Stimulated activated CD4-positive, alpha-beta T cell treated with anti-CD3 and anti-CD28 coated beads, TNF-alpha, amount 100 ng/mL, for 24 hours (primary cell): ENCODE results near the gene PPM1B.
A peak's percentile ranks its signal among the peaks of the same experiment; 100 is the strongest.
"Not testable (repeated sequence)": the region's sequence is repeated elsewhere in the genome, so short reads cannot be mapped to it uniquely, and the experiment has no call there.

Experiments
- DNase-seq, 3 experiments: peaks; one replicate each; pipeline ENCODE4 v3.0.0-alpha.2; 2020; ENCODE audit warnings: low read depth in 3 of 3

The PPM1B gene

DNA sequence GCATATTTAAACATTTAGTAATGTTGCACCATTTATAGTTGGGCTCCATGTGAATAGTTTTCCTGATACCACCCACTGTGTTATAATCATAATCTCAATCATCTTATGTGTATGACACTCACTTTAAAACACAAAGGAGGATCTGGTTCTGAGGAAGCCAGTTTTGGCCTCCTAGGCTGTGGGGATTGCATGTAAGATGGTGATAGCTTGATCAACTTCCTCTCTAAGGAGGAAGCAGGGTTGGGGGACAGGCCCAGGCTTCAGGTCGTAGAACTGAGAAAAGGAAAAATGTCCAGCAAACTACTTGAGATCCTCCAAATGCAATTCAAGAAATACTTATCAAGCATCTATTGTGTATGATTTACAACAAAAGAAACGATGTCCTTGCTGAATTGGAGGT, 4.9 kb upstream of the PPM1B start:
- no peak for DNase-seq

- DNase-seq, result no peak
Measured at GRCh38 chr2:44164617-44165016, 4.1 kb upstream of the PPM1B start.

- DNase-seq, result no peak
Measured at GRCh38 chr2:44166096-44166495, 2.6 kb upstream of the PPM1B start.

DNA sequence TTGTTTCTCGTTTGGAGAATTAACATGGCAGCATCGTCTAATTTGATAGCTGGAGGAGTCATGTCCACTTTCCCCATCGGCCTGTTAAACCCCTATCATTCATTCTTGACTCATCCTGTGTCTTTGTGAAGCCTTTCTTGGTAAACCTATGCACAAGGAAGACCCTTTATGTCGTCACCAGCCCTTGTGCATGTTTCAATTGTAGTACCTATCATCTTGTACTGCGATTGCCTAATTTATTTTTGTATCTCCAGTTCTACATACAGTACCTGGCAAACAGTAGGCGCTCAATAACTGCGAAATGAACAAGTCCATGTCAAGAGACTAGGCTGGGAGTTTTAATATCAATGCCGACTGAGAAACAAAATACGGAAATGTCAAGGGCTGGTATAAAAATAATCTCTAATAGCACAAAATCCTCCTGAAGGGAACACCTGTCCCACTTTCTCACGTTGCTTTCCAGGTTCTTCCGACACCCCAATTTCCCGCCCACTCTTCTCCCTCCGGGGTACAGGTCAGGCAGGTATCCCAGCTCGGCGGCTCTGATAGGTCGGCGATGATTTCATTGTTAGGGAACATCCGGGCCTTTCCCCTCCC, 1.3 kb upstream of the PPM1B start:
- no peak for DNase-seq

DNA sequence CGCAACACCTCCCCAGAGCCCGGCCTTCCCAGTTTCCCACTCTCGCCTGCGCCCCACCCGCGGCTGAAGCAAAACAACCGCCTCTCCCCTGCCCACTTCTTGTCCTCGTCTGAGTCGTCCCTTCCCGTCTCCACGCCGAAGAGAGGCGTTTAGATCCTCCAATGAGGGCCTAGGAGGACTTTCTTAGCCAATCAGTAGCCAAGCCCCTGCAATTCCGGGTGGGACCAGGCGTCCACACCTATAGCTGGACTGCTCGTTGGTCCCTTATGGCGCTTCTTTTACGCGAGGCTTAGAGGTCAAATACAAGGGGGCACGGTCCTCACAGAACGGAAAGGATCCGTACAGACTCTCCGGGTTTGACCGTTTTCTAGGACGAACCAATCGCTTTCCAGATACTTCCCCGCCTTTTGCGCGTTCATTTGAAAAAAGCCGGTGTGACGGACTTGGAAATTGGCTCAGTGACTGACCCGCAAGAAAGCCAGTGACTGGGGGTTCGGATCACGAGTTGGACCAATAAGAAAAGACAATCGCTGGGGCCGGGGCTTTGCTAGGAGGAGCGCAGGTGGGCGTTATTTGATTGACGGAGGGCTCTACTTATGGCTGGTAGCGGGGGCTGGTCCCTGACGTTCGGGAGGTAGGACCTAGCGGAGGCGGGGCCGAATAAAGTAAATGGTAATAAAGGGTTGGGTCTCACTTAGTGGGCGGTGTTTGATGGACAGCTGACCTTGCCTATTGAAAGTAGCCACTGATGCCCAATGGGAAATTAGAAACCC, 581 bp upstream of the PPM1B start:
- DNase-seq, result peak; percentile 94 to 99 (median 96)

DNA sequence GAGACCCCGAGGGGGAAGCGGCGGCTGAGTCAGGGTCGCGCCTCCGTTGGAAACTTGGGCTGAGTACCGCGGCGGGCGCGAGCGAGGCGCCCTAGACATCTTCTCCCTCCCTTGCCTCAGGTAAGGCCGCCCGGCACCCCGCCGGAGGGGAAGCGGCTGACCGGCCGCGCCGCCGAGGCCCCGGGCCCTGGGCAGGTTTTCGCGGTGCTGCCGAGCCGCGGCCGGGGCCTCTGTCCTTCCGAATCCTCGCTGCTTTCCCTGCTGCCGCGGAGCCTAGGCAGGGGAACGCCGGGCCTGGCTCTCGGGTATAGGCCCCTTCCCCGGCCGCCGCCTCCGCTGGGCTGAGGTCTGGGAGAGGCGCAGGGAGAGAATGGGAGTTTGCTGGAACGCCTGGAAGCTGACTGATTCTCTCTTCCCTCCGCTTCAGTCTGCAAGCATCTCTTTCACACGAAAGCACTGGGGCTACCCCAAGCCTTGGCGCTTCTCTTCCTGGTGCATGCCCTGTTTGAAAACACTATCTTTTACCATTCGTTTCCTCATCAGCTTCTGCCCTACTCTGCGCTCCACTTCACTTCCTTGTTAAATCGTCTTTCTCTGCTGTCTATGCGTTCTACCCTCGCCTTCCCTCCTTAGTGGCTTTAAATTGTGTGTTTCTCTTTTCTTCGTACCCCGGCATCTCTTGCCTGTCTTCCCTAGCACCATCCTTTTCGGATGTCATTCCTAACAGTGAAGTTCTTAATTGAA, 652 bp downstream of the PPM1B start:
- DNase-seq, result peak in 1 of 3 experiments; percentile 4

- no peak for DNase-seq
Measured at GRCh38 chr2:44170311-44170717, 1.6 kb downstream of the PPM1B start.

- no peak for DNase-seq
Measured at GRCh38 chr2:44171018-44171417, 2.3 kb downstream of the PPM1B start.

GRCh38 chr2:44171442-44171841, 2.8 kb downstream of the PPM1B start:
- not testable (repeated sequence) for DNase-seq

DNA sequence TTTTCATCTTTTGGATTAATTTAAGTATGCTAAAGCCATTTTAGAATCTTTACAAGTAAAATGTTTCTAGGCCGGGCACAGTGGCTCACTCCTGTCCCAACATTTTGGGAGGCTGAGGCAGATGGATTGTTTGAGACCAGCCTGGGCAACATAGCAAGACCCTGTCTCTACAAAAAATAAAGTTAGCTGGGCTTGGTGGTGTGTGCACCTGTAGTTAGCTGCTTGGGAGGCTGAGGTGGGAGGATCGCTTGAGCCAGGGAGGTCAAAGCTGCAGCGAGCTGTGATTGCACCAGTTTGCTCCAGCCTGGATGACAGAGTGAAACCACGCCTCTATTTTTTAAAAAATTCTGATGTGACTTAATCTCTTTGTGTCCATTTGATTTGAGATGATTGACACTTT, 3.9 kb downstream of the PPM1B start:
- DNase-seq, result no peak

- no peak for DNase-seq
Measured at GRCh38 chr2:44178950-44179349, 10.3 kb downstream of the PPM1B start.

GRCh38 chr2:44181648-44182047, 13.0 kb downstream of the PPM1B start:
- no peak for DNase-seq

GRCh38 chr2:44184106-44184505, 15.4 kb downstream of the PPM1B start:
- no peak for DNase-seq

- DNase-seq, result no peak
Measured at GRCh38 chr2:44186810-44187209, 18.1 kb downstream of the PPM1B start.

- no peak for DNase-seq
Measured at GRCh38 chr2:44187251-44187650, 18.6 kb downstream of the PPM1B start.

DNA sequence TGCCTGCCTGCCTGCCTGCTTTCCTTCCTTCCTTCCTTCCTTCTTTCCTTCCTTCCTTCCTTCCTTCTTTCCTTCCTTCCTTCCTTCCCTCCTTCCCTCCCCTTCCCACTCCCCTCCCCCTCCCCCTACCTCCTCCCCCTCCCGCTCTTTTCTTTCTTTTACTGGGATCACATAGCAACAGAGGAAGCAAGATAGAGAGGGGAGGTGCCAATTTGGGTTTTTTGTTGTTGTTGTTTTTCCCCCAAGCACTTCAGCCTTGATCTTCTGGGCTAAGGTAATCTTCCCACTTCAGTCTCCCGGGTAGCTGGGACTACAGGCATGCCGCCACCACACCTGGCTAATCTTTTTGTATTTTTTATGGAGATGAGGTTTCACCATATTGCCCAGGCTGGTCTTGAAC, 20.0 kb downstream of the PPM1B start:
- DNase-seq, result no peak

GRCh38 chr2:44189104-44189503, 20.4 kb downstream of the PPM1B start:
- no peak for DNase-seq

DNA sequence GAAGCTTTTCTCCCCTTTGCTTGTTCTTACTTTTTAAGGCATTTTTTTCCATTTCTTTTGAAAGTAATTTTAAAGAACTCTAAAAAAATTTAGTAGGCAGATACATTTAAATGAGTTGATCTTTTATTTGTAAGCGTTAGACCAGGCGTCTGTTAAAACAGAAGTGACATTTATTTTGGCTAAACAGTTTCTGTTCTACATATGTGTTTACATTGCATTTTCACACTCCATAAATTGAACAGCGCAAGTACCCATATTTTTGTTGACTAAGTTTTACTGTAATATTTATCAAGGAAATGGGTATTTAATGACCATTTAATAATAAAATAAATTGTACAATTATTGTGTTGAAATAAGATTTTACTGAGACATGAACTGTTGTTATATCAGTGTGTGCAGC, 21.9 kb downstream of the PPM1B start:
- DNase-seq, result no peak

- no peak for DNase-seq
Measured at GRCh38 chr2:44191739-44192138, 23.1 kb downstream of the PPM1B start.

- DNase-seq, result no peak
Measured at GRCh38 chr2:44192646-44193045, 24.0 kb downstream of the PPM1B start.

DNA sequence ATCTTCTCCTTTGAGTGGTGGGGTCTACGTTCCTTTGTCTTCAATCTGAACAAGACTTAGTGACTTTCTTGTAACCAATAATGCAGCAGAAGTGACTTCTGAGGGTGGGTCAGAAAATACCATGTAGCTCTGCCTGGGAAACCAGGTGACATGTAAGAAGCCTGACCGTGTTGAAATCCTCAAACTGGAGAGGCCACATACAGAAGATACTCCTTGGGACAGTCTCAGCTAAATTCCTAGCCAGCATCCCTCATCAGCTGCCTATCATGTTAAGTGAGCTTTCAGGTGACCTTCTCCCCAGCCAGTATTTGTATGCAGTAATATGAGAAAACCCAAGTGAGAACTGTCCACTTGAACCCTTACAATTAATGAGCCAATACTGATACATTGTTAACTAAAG, 27.0 kb downstream of the PPM1B start:
- no peak for DNase-seq

DNA sequence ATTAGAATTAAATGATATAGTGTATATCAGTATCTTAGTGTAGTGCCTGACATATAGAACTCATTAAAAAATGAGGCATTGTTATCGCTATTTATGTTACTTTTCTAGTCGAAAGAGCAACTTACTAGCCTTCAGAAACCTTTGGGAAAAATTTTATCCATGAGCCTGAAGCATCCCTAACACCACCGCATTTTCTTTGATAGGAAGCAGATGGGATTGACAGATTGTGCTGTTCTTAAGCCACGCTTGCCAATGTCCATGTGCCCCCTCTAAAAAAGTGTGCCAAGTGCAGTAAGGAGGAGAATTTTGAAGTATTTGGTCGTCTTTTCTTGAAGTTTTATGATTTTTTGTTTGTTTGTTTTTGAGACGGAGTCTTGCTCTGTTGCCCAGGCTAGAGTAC, 29.1 kb downstream of the PPM1B start:
- no peak for DNase-seq

DNA sequence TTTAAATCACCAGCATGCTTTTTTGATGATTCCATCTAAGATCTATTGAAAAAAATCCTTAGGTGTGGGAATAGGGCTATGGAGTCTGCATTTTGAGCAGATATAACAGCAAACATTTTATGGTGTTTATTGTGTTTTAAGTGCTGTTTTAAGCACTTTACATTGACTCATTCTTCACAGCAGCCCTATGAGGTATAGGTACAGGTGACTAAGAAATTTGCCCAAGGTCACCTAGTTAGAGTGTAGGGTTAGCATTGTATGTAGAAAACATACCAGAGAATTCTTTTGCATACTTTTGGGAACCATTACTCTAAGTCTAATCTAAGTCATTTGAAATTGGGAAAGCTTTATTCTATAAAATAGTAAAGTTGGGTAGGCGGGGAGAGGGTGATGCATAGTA, 31.3 kb downstream of the PPM1B start:
- no peak for DNase-seq
